Measurements from ENCODE around the gene SCN8A. TPM values are rescaled to one million over a fixed set of nuclear protein-coding genes. Genes with fewer than 3 reads are reported as not detected.

Gene SCN8A
- total RNA-seq, 2 donors from 2014 or later, result 7.6 to 10.4 TPM

DNA sequence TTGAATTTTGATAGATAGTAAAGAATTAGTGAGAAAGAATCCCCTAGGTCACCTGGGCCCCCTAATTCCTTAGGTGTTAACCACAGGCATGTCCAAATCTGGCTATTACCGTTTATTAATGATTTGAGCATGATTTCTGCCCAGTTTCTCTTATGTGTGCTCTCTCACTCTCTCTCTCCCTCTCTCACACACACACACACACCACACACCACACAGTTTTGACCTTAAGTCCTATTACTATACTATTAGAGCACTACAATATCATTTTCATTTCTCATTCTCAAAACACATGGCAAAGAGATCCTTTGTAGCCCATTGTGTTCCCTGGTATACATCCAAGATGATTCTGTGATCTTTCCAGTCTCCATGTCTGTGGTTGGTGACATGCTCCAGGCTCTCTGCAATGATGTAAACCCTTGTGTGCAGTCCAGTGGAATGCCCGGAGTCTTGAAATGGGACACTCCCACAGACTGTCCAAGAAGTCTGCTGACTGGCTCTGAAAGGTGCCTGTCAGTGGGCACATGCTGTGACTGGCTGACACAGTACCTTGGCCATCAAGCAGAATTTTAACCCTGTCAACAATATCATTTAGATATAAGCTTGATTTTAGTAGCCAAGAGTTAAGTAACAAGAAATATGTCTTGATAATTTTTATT lies 161.3 kb downstream of the SCN8A start:
- intact Hi-C loops (cut with DNase I), result no loop called here
- no peak for DNase-seq (ENCODE audit: low spot score)
- Histone ChIP-seq H3K4me3 (no peak overlapping the region), H3K36me3 (no peaks in the 10 kb centered on the region), H3K9me3 (no peaks in the 10 kb centered on the region), H3K27me3 (replicated peaks; ENCODE audit: insufficient read depth) (no peaks in the 10 kb centered on the region), H3K27ac (no peak overlapping the region), H3K4me1 (replicated peaks) (no peaks in the 10 kb centered on the region)
- TF ChIP-seq CTCF (IDR thresholded peaks at IDR 0.05) (no peak), POLR2AphosphoS5 (IDR thresholded peaks at IDR 0.05) (no peak), POLR2A (IDR thresholded peaks at IDR 0.05) (no peak)
- 40% methylated on average over 2 of the region's 2 CpGs for WGBS

- no peaks in the 10 kb centered on the region for H3K9me3 ChIP-seq
- H3K4me3 ChIP-seq, result no peak overlapping the region
- no peak overlapping the region for H3K27ac ChIP-seq
- no peak for DNase-seq (ENCODE audit: low spot score)
- no peaks in the 10 kb centered on the region for H3K36me3 ChIP-seq
- intact Hi-C loops (cut with DNase I), result no loop called here
- no peaks in the 10 kb centered on the region for H3K27me3 ChIP-seq (replicated peaks; ENCODE audit: insufficient read depth)
- no peak for TF ChIP-seq POLR2A (IDR thresholded peaks at IDR 0.05)
- TF ChIP-seq POLR2AphosphoS5 (IDR thresholded peaks at IDR 0.05), result no peak
- no peak for TF ChIP-seq CTCF (IDR thresholded peaks at IDR 0.05)
- H3K4me1 ChIP-seq (replicated peaks), result no peaks in the 10 kb centered on the region
Measured at GRCh38 chr12:51753980-51754675, 163.1 kb downstream of the SCN8A start.

GRCh38 chr12:51755251-51755650 lies 164.2 kb downstream of the SCN8A start:
- 87% methylated on average over 2 of the region's 2 CpGs for WGBS
- intact Hi-C loops (cut with DNase I), result no loop called here
- no peaks in the 10 kb centered on the region for H3K36me3 ChIP-seq
- no peaks in the 10 kb centered on the region for H3K4me1 ChIP-seq (replicated peaks)
- H3K4me3 ChIP-seq, result no peak overlapping the region
- no peak for TF ChIP-seq POLR2AphosphoS5 (IDR thresholded peaks at IDR 0.05)
- H3K27ac ChIP-seq, result no peak overlapping the region
- DNase-seq (ENCODE audit: low spot score), result no peak
- no peaks in the 10 kb centered on the region for H3K27me3 ChIP-seq (replicated peaks; ENCODE audit: insufficient read depth)
- no peaks in the 10 kb centered on the region for H3K9me3 ChIP-seq

DNA sequence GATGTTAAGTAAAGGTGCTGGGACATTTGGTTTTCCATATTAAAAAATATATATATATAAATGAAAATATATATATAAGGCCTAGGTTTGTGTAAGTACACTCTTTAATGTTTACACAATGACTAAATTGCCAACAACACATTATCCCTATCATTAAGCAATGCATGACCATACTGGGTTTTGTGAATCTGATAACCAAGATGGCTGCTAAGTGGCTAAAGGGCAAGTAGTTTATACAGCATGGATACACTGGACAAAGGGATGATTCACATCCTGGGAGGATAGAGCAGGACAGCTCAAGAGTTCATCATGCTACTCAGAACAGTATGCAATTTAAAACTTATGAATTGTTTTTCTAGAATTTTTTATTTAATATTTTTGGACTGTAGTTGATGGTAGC lies 168.1 kb downstream of the SCN8A start:
- intact Hi-C loops (cut with DNase I), result no loop called here
- no peak for DNase-seq (ENCODE audit: low spot score)
- H3K4me3 ChIP-seq, result no peak overlapping the region
- no peaks in the 10 kb centered on the region for H3K27me3 ChIP-seq (replicated peaks; ENCODE audit: insufficient read depth)
- no peaks in the 10 kb centered on the region for H3K9me3 ChIP-seq
- H3K4me1 ChIP-seq (replicated peaks), result no peaks in the 10 kb centered on the region
- no peak overlapping the region for H3K27ac ChIP-seq
- no peak for TF ChIP-seq POLR2AphosphoS5 (IDR thresholded peaks at IDR 0.05)
- TF ChIP-seq POLR2A (IDR thresholded peaks at IDR 0.05), result no peak
- no peak for TF ChIP-seq CTCF (IDR thresholded peaks at IDR 0.05)
- no peaks in the 10 kb centered on the region for H3K36me3 ChIP-seq

DNA sequence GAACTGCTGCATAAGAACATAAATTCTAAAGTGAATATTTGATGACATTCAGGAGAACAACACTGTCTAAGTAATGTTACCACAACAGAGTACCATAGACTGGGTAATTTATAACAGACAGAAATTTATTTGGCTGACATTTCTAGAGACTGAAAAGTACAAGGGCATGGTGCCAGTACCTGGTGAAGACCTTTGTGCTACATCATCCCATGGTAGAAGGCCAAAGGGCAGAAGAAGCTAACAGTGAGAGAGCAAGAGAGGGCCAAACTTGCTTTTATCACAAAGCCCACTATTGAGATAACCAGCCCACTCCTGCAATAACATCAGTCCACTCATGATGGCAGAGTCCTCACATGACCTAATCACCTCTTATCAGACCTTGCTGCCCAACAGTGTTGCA lies 168.7 kb downstream of the SCN8A start:
- intact Hi-C loops (cut with DNase I), result no loop called here
- Histone ChIP-seq H3K9me3 (no peaks in the 10 kb centered on the region), H3K27me3 (replicated peaks; ENCODE audit: insufficient read depth) (no peaks in the 10 kb centered on the region), H3K27ac (no peak overlapping the region), H3K4me3 (no peak overlapping the region), H3K36me3 (no peaks in the 10 kb centered on the region), H3K4me1 (replicated peaks) (no peaks in the 10 kb centered on the region)
- no peak for DNase-seq (ENCODE audit: low spot score)
- TF ChIP-seq CTCF (IDR thresholded peaks at IDR 0.05) (no peak), POLR2A (IDR thresholded peaks at IDR 0.05) (no peak), POLR2AphosphoS5 (IDR thresholded peaks at IDR 0.05) (no peak)

All from prostate gland (tissue), 2 donors.